CD14-positive monocyte (primary cell): ENCODE measurements around the gene UBXN7. TPM values are rescaled to one million over a fixed set of nuclear protein-coding genes. Genes with fewer than 3 reads are reported as not detected.

Experiments
- DNase-seq, 3 donors: peaks; one replicate each; pipeline ENCODE4 v3.0.0-alpha.2; 2011 to 2022
- H2AFZ ChIP-seq: 2 replicates; pipeline ENCODE4 v1.6.0; 2012; ENCODE audit warnings: mild to moderate bottlenecking, low read depth, low read length, inconsistent platforms; ENCODE audit not compliant: insufficient read depth, poor library complexity, severe bottlenecking
- H3K27ac ChIP-seq, 2 donors: 1 replicate in 1 of 2; 2 replicates in 1 of 2; pipeline ENCODE4 v1.5.1; 2012 to 2013; ENCODE audit warnings: low read length in 2 of 2, control low read depth in 1 of 2, inconsistent platforms in 1 of 2, low read depth in 1 of 2, mild to moderate bottlenecking in 1 of 2
- H3K27me3 ChIP-seq, 2 donors: one replicate each; pipeline versions ENCODE4 v1.6.0 to v1.6.1; 2011 to 2013; ENCODE audit warnings: low read length in 2 of 2; ENCODE audit not compliant: control insufficient read depth in 2 of 2, insufficient read depth in 2 of 2
- H3K36me3 ChIP-seq, 2 donors: replicated peaks in 1 of 2; 1 replicate in 1 of 2; 2 replicates in 1 of 2; pipeline versions ENCODE4 v1.5.1 to v1.6.1; 2012 to 2013; ENCODE audit warnings: low read length in 2 of 2, control low read depth in 1 of 2, inconsistent platforms in 1 of 2, mild to moderate bottlenecking in 1 of 2; ENCODE audit not compliant: insufficient read depth in 2 of 2, control insufficient read depth in 1 of 2
- H3K4me1 ChIP-seq, 2 donors: 1 replicate in 1 of 2; 2 replicates in 1 of 2; pipeline versions ENCODE4 v1.5.1 to v1.6.1; 2012 to 2013; ENCODE audit warnings: low read length in 2 of 2, control low read depth in 1 of 2, inconsistent platforms in 1 of 2, mild to moderate bottlenecking in 1 of 2, moderate library complexity in 1 of 2; ENCODE audit not compliant: insufficient read depth in 2 of 2, control insufficient read depth in 1 of 2
- H3K4me2 ChIP-seq: replicated peaks from 2 replicates; pipeline ENCODE3; 2012; ENCODE audit warnings: low read length, moderate library complexity, mild to moderate bottlenecking; ENCODE audit not compliant: poor library complexity, severe bottlenecking; ENCODE audit errors: extremely low read depth
- H3K4me3 ChIP-seq, 3 experiments: fragments of 200-600 bp in 1 of 3; sonication (generic) in 1 of 3; replicated peaks in 1 of 3; 1 replicate in 2 of 3; 2 replicates in 1 of 3; pipeline ENCODE4 v1.5.1; 2011 to 2013; ENCODE audit warnings: low read length in 3 of 3, mild to moderate bottlenecking in 3 of 3, control low read depth in 2 of 3, low read depth in 2 of 3, inconsistent platforms in 1 of 3, moderate library complexity in 1 of 3
- H3K79me2 ChIP-seq: 2 replicates; pipeline ENCODE4 v1.6.0; 2012; ENCODE audit warnings: mild to moderate bottlenecking, control low read depth, inconsistent platforms, low read length, moderate library complexity; ENCODE audit not compliant: insufficient read depth
- H3K9ac ChIP-seq: 2 replicates; pipeline ENCODE4 v1.6.0; 2017; ENCODE audit warnings: low read length, mild to moderate bottlenecking; ENCODE audit not compliant: insufficient read depth, poor library complexity, severe bottlenecking
- H3K9me3 ChIP-seq, 2 donors: replicated peaks in 1 of 2; 1 replicate in 1 of 2; 2 replicates in 1 of 2; pipeline versions ENCODE4 v1.5.1 to v1.6.1; 2012 to 2013; ENCODE audit warnings: low read length in 2 of 2, control low read depth in 1 of 2; ENCODE audit not compliant: control insufficient read depth in 1 of 2, insufficient read depth in 1 of 2
- H4K20me1 ChIP-seq: 2 replicates; pipeline ENCODE4 v1.6.0; 2012; ENCODE audit warnings: mild to moderate bottlenecking, low read length, control low read depth, moderate library complexity; ENCODE audit not compliant: insufficient read depth
- H3K27ac Mint-ChIP-seq, 7 donors: one replicate each; pipeline ENCODE4 v1.8.0; 2020; ENCODE audit warnings: mild to moderate bottlenecking in 7 of 7, mixed read lengths in 7 of 7, moderate library complexity in 6 of 7, inconsistent platforms in 2 of 7
- H3K27me3 Mint-ChIP-seq, 3 donors: one replicate each; pipeline ENCODE4 v1.8.0; 2021 to 2022; ENCODE audit warnings: low read depth in 3 of 3, mild to moderate bottlenecking in 3 of 3, mixed read lengths in 3 of 3, moderate library complexity in 3 of 3, inconsistent platforms in 1 of 3
- H3K36me3 Mint-ChIP-seq, 2 donors: one replicate each; pipeline ENCODE4 v1.8.0; 2020; ENCODE audit warnings: mixed read lengths in 2 of 2, inconsistent platforms in 1 of 2, mild to moderate bottlenecking in 1 of 2
- H3K4me1 Mint-ChIP-seq: one replicate; pipeline ENCODE4 v1.8.0; 2020; ENCODE audit warnings: mild to moderate bottlenecking, mixed read lengths
- H3K4me3 Mint-ChIP-seq, 2 donors: one replicate each; pipeline ENCODE4 v1.8.0; 2020; ENCODE audit warnings: mild to moderate bottlenecking in 2 of 2, mixed read lengths in 2 of 2, moderate library complexity in 1 of 2
- H3K9me3 Mint-ChIP-seq, 7 donors: one replicate each; pipeline ENCODE4 v1.8.0; 2020 to 2022; ENCODE audit warnings: mixed read lengths in 7 of 7, mild to moderate bottlenecking in 6 of 7, moderate library complexity in 6 of 7, inconsistent platforms in 2 of 7
- CTCF ChIP-seq: fragments of 200-600 bp; IDR thresholded peaks from one replicate; pipeline ENCODE4 v1.8.0; 2022; ENCODE audit warnings: antibody characterized with exemption, mild to moderate bottlenecking
- WGBS: methylation state at CpG from one replicate; pipeline ENCODE4 v1.1.5; 2013; ENCODE audit warnings: missing lambda C conversion rate; ENCODE audit not compliant: insufficient coverage; 5-methylcytosine and 5-hydroxymethylcytosine counted together
- intact Hi-C, 2 donors: fragments of 100-400 bp; cut with micrococcal nuclease; formaldehyde crosslinking; loops; one replicate each; pipeline versions ENCODE4 v1.15.0 to v1.15.1; 2023
- polyA plus RNA-seq, 3 donors: library from polyadenylated mRNA; depleted of rRNA in 1 of 3; unstranded in 2 of 3; stranded (reverse) in 1 of 3; fragments of 300-500 nt in 2 of 3; fragments of >200 nt in 1 of 3; fragmentation: Illumina TruSeq in 2 of 3; gene quantifications; 1 replicate in 2 of 3; 2 replicates in 1 of 3; pipeline ENCODE4 v1.2.3, GENCODE V29; 2012 to 2021

The UBXN7 gene
- polyA plus RNA-seq, 3 donors, result 10.5 to 15.8 (median 13.6) TPM

GRCh38 chr3:196339493-196340254, 92.6 kb downstream of the UBXN7 start:
- Mint-ChIP-seq H3K27me3 (peaks cover 0 to 8% (median 6%) of the 10 kb centered on the region in 3 donors), H3K27ac (peak overlapping the region; percentile 83 to 96 (median 88)), H3K36me3 (no peaks in the 10 kb centered on the region), H3K4me1 (peaks cover 52% of the 10 kb centered on the region), H3K4me3 (no peak overlapping the region), H3K9me3 (peaks cover 0 to 2% (median 0%) of the 10 kb centered on the region in 7 donors)
- no peaks in the 10 kb centered on the region for H4K20me1 ChIP-seq
- intact Hi-C loops, result no loop called here
- no peaks in the 10 kb centered on the region for H3K79me2 ChIP-seq
- TF ChIP-seq CTCF, result no peak
- peak overlapping the region; percentile 77 to 83 for H3K27ac ChIP-seq
- H3K27me3 ChIP-seq, result no peaks in the 10 kb centered on the region
- no peak overlapping the region for H2AFZ ChIP-seq
- 70% methylated on average over 11 of the region's 21 CpGs for WGBS
- no peaks in the 10 kb centered on the region for H3K9me3 ChIP-seq
- peak overlapping the region in 1 of 3 experiments; percentile 15 for H3K4me3 ChIP-seq
- H3K4me2 ChIP-seq, result peak overlapping the region; percentile 27
- peaks cover 56% of the 10 kb centered on the region in 2 donors for H3K4me1 ChIP-seq
- H3K9ac ChIP-seq, result peak overlapping the region; percentile 36
- peak; percentile 74 to 87 (median 87) for DNase-seq
- no peaks in the 10 kb centered on the region for H3K36me3 ChIP-seq

- DNase-seq, result no peak
- Histone ChIP-seq H3K27ac (peak overlapping the region; percentile 57 to 83), H3K9me3 (no peaks in the 10 kb centered on the region), H4K20me1 (no peaks in the 10 kb centered on the region), H3K9ac (peak overlapping the region; percentile 7), H3K4me3 (peak overlapping the region in 1 of 3 experiments; percentile 9), H3K4me2 (no peak overlapping the region), H3K4me1 (peaks cover 50% of the 10 kb centered on the region in 2 donors), H3K79me2 (no peaks in the 10 kb centered on the region), H2AFZ (no peak overlapping the region), H3K36me3 (no peaks in the 10 kb centered on the region), H3K27me3 (no peaks in the 10 kb centered on the region)
- peak overlapping the region in 6 of 7 donors; percentile 83 to 96 (median 90) for H3K27ac Mint-ChIP-seq
- intact Hi-C loops, result no loop called here
- TF ChIP-seq CTCF, result no peak
- H3K4me1 Mint-ChIP-seq, result peaks cover 46% of the 10 kb centered on the region
- H3K36me3 Mint-ChIP-seq, result no peaks in the 10 kb centered on the region
- peaks cover 0 to 2% (median 0%) of the 10 kb centered on the region in 7 donors for H3K9me3 Mint-ChIP-seq
- peaks cover 4 to 10% (median 6%) of the 10 kb centered on the region in 3 donors for H3K27me3 Mint-ChIP-seq
- WGBS, result no CpG with 5 or more reads among the region's 6 CpGs
- H3K4me3 Mint-ChIP-seq, result peak overlapping the region in 1 of 2 donors; percentile 78
These were observed 93.2 kb downstream of the UBXN7 start for GRCh38 chr3:196339044-196339443.
